ENCODE measurements around the gene ZFYVE28.

The ZFYVE28 gene

GRCh38 chr4:2339458-2340271 is 78.8 kb downstream of the ZFYVE28 start:
- TF ChIP-seq, protein P1, sequence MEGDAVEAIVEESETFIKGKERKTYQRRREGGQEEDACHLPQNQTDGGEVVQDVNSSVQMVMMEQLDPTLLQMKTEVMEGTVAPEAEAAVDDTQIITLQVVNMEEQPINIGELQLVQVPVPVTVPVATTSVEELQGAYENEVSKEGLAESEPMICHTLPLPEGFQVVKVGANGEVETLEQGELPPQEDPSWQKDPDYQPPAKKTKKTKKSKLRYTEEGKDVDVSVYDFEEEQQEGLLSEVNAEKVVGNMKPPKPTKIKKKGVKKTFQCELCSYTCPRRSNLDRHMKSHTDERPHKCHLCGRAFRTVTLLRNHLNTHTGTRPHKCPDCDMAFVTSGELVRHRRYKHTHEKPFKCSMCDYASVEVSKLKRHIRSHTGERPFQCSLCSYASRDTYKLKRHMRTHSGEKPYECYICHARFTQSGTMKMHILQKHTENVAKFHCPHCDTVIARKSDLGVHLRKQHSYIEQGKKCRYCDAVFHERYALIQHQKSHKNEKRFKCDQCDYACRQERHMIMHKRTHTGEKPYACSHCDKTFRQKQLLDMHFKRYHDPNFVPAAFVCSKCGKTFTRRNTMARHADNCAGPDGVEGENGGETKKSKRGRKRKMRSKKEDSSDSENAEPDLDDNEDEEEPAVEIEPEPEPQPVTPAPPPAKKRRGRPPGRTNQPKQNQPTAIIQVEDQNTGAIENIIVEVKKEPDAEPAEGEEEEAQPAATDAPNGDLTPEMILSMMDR (IDR thresholded peaks at IDR 0.05; ENCODE audit: insufficient read depth, low read length, missing control alignments) = no peak
- DNase-seq (ENCODE audit: low read depth, low spot score) = no peak
- ChIA-PET CTCF (no interaction called here), POLR2A (no interaction called here)
- H3K4me3 ChIP-seq (ENCODE audit: low read depth, low read length) = no peak overlapping the region

GRCh38 chr4:2338754-2339457 is 79.5 kb downstream of the ZFYVE28 start:
- TF ChIP-seq, protein P1 (IDR thresholded peaks at IDR 0.05; ENCODE audit: insufficient read depth, low read length, missing control alignments) = no peak
- ChIA-PET CTCF (no interaction called here), POLR2A (no interaction called here)
- DNase-seq (ENCODE audit: low read depth, low spot score) = no peak
- H3K4me3 ChIP-seq (ENCODE audit: low read depth, low read length) = no peak overlapping the region

GRCh38 chr4:2337896-2338295 is 80.5 kb downstream of the ZFYVE28 start:
- CTCF ChIA-PET = no interaction called here
- no peak overlapping the region for H3K4me3 ChIP-seq (ENCODE audit: low read depth, low read length)
- TF ChIP-seq, protein P1 (IDR thresholded peaks at IDR 0.05; ENCODE audit: insufficient read depth, low read length, missing control alignments) = no peak
- DNase-seq (ENCODE audit: low read depth, low spot score) = no peak
- POLR2A ChIA-PET = no interaction called here

DNA sequence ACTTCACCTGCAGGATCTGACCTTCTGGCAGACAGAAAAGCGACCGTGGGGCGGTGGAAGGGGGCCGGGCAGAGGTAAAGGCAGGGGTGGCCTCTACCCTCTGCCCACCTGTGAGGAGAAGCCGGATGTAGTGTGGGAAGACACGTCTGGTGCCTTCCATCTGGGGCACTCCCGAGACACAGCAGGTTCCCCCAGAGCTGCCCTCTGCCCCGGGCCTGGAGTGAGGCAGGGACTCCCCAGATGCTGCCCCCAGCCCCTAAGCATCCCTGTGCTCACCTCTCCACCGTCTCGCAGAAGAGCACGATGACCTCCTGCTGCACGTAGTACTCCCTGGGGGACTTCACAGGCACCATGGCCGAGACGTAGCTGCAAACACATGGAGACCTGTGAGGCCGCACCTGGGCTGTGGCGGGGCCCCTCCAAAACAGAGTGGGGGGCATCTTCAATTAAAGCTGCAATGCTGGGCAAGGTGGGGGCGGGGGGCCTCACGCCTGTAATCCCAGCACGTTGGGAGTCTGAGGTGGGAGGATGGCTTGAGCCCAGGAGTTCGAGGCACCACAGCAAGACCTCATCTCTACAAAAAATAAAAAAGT is 81.2 kb downstream of the ZFYVE28 start:
- TF ChIP-seq, protein P1 (IDR thresholded peaks at IDR 0.05; ENCODE audit: insufficient read depth, low read length, missing control alignments) = no peak
- ChIA-PET POLR2A (no interaction called here), CTCF (no interaction called here)
- H3K4me3 ChIP-seq (ENCODE audit: low read depth, low read length) = no peak overlapping the region
- DNase-seq (ENCODE audit: low read depth, low spot score) = no peak

- POLR2A ChIA-PET = no interaction called here
- TF ChIP-seq, protein P1 (IDR thresholded peaks at IDR 0.05; ENCODE audit: insufficient read depth, low read length, missing control alignments) = no peak
- CTCF ChIA-PET = no interaction called here
- no peak overlapping the region for H3K4me3 ChIP-seq (ENCODE audit: low read depth, low read length)
- DNase-seq (ENCODE audit: low read depth, low spot score) = no peak
Observed at GRCh38 chr4:2336659-2337058, 81.8 kb downstream of the ZFYVE28 start.

GRCh38 chr4:2335729-2336101 is 82.7 kb downstream of the ZFYVE28 start:
- H3K4me3 ChIP-seq (ENCODE audit: low read depth, low read length) = no peak overlapping the region
- TF ChIP-seq, protein P1 (IDR thresholded peaks at IDR 0.05; ENCODE audit: insufficient read depth, low read length, missing control alignments) = no peak
- ChIA-PET CTCF (no interaction called here), POLR2A (no interaction called here)
- no peak for DNase-seq (ENCODE audit: low read depth, low spot score)
